ENCODE data around the gene PITPNC1. TPM values are rescaled to one million over a fixed set of nuclear protein-coding genes. Genes with fewer than 3 reads are reported as not detected.

PITPNC1 gene
- total RNA-seq, 4 donors from 2014 or later = 1.6 to 6.0 (median 3.2) TPM

DNA sequence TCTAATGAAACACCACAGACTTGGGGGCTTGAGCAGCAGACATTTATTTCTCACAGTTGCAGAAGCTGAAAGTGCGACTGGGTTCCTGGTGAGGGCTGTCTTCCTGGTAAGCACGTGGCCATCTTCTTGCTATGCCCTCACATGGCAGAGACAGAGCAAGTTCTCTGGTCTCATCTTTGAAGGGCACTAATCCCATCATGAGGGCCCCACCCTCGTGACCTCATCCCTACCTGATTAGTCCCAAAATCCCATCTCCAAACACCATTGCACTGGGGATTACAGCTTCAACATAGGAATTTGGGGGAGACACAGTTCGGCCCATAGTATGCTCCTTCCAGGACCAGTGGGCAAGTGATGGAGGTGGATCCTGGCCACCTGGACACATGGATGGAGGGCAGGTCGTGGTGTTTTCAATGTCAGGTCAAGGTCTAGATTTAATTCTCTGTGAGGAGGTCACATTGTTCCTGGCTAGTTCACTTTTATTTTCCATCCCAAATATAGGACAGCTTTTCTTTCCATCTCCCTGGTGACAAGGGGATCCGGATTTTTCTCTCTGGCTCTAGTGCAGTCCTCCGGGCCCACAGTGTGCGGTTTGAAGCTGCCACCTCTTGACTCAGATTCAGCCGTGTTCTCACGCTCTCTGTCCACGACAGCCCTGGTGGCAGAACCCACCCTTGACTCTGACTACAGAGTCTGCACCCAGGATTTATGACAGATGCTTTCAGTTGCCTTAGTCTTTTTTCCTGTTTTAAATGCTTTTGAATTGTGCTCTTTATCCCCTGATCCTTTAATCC, 180.2 kb downstream of the PITPNC1 start:
- Histone ChIP-seq H3K36me3 (no peaks in the 10 kb centered on the region), H3K4me1 (no peaks in the 10 kb centered on the region), H3K27me3 (no peaks in the 10 kb centered on the region), H3K27ac (no peak overlapping the region), H3K4me3 (no peak overlapping the region), H3K9me3 (no peaks in the 10 kb centered on the region)
- WGBS = 91% methylated on average over 11 of the region's 11 CpGs
- TF ChIP-seq POLR2A (IDR thresholded peaks at IDR 0.05) = no peak
- TF ChIP-seq, protein P1, sequence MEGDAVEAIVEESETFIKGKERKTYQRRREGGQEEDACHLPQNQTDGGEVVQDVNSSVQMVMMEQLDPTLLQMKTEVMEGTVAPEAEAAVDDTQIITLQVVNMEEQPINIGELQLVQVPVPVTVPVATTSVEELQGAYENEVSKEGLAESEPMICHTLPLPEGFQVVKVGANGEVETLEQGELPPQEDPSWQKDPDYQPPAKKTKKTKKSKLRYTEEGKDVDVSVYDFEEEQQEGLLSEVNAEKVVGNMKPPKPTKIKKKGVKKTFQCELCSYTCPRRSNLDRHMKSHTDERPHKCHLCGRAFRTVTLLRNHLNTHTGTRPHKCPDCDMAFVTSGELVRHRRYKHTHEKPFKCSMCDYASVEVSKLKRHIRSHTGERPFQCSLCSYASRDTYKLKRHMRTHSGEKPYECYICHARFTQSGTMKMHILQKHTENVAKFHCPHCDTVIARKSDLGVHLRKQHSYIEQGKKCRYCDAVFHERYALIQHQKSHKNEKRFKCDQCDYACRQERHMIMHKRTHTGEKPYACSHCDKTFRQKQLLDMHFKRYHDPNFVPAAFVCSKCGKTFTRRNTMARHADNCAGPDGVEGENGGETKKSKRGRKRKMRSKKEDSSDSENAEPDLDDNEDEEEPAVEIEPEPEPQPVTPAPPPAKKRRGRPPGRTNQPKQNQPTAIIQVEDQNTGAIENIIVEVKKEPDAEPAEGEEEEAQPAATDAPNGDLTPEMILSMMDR (IDR thresholded peaks at IDR 0.05) = no peak
- TF ChIP-seq EP300 (IDR thresholded peaks at IDR 0.05) = no peak
- TF ChIP-seq POLR2AphosphoS5 (IDR thresholded peaks at IDR 0.05) = no peak
- no peak for DNase-seq (ENCODE audit: low spot score in 2 of 2)

DNA sequence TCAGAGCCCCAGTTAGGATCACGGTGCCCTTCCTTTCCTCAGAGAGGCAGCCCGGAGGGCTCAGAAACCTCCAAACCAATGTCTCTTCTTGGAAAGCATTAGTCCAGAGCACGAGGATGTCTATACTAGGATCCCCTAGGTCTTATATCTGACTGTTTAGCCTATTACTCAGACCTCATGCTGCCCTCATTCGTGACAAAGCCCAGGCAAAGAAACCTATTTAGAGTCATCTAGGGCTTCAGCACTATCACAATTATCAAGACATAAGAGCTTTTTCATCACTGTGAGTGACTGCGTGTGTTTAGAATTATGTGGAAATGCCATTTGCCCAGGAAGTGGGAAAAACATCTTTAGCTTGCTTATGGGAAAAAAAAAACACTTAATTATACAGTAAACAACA, 180.8 kb downstream of the PITPNC1 start:
- 71% methylated on average over 5 of the region's 5 CpGs for WGBS
- H3K27me3 ChIP-seq = no peaks in the 10 kb centered on the region
- no peak overlapping the region for H3K4me3 ChIP-seq
- H3K27ac ChIP-seq = no peak overlapping the region
- H3K36me3 ChIP-seq = no peaks in the 10 kb centered on the region
- H3K9me3 ChIP-seq = no peaks in the 10 kb centered on the region
- H3K4me1 ChIP-seq = no peaks in the 10 kb centered on the region
- no peak for TF ChIP-seq POLR2A (IDR thresholded peaks at IDR 0.05)
- no peak for TF ChIP-seq POLR2AphosphoS5 (IDR thresholded peaks at IDR 0.05)
- no peak for TF ChIP-seq EP300 (IDR thresholded peaks at IDR 0.05)
- TF ChIP-seq, protein P1 (IDR thresholded peaks at IDR 0.05) = no peak
- no peak for DNase-seq (ENCODE audit: low spot score in 2 of 2)

GRCh38 chr17:67558740-67559380, 181.8 kb downstream of the PITPNC1 start:
- Histone ChIP-seq H3K27ac (no peak overlapping the region), H3K9me3 (no peaks in the 10 kb centered on the region), H3K36me3 (no peaks in the 10 kb centered on the region), H3K4me3 (no peak overlapping the region), H3K4me1 (no peaks in the 10 kb centered on the region), H3K27me3 (no peaks in the 10 kb centered on the region)
- WGBS = 79% methylated on average over 5 of the region's 5 CpGs
- no peak for DNase-seq (ENCODE audit: low spot score in 2 of 2)
- TF ChIP-seq POLR2AphosphoS5 (IDR thresholded peaks at IDR 0.05) (no peak), EP300 (IDR thresholded peaks at IDR 0.05) (no peak), POLR2A (IDR thresholded peaks at IDR 0.05) (no peak)
- TF ChIP-seq, protein P1 (IDR thresholded peaks at IDR 0.05) = no peak

DNA sequence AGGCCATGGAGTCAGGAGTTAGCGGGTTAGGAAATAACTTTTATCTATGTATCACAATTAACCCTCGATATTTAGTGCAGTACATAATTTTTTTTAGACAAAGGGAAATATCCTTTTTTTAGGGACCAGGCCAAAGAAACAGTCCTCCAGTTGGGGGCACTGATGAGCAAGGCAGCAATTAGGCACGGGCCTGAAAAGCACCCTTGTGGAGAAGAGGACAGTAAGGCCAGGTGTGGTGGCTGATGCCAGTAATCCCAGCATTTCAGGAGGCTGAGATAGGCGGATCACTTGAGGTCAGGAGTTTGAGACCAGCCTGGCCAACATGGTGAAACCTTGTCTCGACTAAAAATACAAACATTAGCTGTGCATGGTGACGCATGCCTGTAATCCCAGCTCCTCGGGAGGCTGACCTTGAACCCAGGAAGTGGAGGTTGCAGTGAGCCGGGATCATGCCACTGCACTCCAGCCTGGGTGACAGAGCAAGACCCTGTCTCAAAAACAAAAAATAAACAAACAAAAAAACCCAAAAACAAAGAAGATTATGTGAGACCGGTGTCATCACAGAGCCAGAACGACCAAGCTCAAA, 182.4 kb downstream of the PITPNC1 start:
- no peaks in the 10 kb centered on the region for H3K27me3 ChIP-seq
- no peak for TF ChIP-seq POLR2A (IDR thresholded peaks at IDR 0.05)
- no peak for TF ChIP-seq EP300 (IDR thresholded peaks at IDR 0.05)
- TF ChIP-seq, protein P1 (IDR thresholded peaks at IDR 0.05) = no peak
- no peak for TF ChIP-seq POLR2AphosphoS5 (IDR thresholded peaks at IDR 0.05)
- no peak overlapping the region for H3K27ac ChIP-seq
- H3K4me3 ChIP-seq = no peak overlapping the region
- DNase-seq (ENCODE audit: low spot score in 2 of 2) = no peak
- no peaks in the 10 kb centered on the region for H3K36me3 ChIP-seq
- 90% methylated on average over 10 of the region's 10 CpGs for WGBS
- H3K4me1 ChIP-seq = no peaks in the 10 kb centered on the region
- H3K9me3 ChIP-seq = no peaks in the 10 kb centered on the region

DNA sequence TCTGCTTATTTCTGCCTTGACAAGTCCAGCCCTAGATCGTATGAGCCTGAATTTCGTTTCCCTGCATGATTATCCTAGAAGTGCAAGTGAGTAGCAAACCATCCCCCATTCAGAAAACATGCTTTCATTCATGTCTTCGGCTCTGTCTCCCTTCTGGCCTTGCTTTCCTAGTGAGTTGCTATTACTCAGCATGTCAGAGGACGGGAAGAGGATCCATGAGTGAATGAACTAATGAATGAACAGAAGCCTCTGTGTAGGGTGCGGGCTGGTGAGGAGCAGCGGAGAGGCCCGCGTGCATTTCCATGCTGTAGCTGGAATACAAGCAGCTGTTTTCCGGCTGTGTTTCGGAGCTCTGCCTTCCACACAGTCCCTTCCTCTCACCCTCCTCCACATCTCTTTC, 184.9 kb downstream of the PITPNC1 start:
- no peak for DNase-seq (ENCODE audit: low spot score in 2 of 2)

More for the DNA sequence above, 184.9 kb downstream of the PITPNC1 start:
- WGBS = 69% methylated on average over 10 of the region's 10 CpGs
- H3K27ac ChIP-seq = no peak overlapping the region
- H3K9me3 ChIP-seq = no peaks in the 10 kb centered on the region
- no peaks in the 10 kb centered on the region for H3K27me3 ChIP-seq
- no peak overlapping the region for H3K4me3 ChIP-seq
- H3K36me3 ChIP-seq = no peaks in the 10 kb centered on the region
- H3K4me1 ChIP-seq = no peaks in the 10 kb centered on the region
- TF ChIP-seq, protein P1 (IDR thresholded peaks at IDR 0.05) = no peak
- TF ChIP-seq EP300 (IDR thresholded peaks at IDR 0.05) (no peak), POLR2AphosphoS5 (IDR thresholded peaks at IDR 0.05) (no peak), POLR2A (IDR thresholded peaks at IDR 0.05) (no peak)

All from suprapubic skin (tissue), 4 donors.